AG04449 (cell line): ENCODE data around the gene SEC62.
A peak's percentile ranks its signal among the peaks of the same experiment; 100 is the strongest.

Experiments used
- CTCF ChIA-PET: fragments of 350-600 bp; formaldehyde crosslinking; extraction: SDS; loops from one replicate; lab custom pipeline; 2021; ENCODE audit warnings: antibody characterized with exemption; lab: Yijun Ruan, JAX
- POLR2A ChIA-PET: fragments of 400-600, 350-600 bp; formaldehyde crosslinking; extraction: SDS; loops from one replicate; lab custom pipeline; 2020; ENCODE audit warnings: antibody characterized with exemption, inconsistent platforms; lab: Yijun Ruan, JAX
- DNase-seq: peaks from one replicate; pipeline ENCODE4 v3.0.0-alpha.2; 2010; ENCODE audit warnings: low read depth, low spot score
- H3K4me3 ChIP-seq: 2 replicates; pipeline ENCODE4 v1.5.1; 2011; ENCODE audit warnings: low read depth, mild to moderate bottlenecking, control low read depth, low read length
- CTCF ChIP-seq: IDR thresholded peaks from one replicate; pipeline ENCODE4 v1.5.1; 2011; ENCODE audit warnings: mild to moderate bottlenecking, moderate library complexity, low read length, control low read depth, inconsistent platforms; ENCODE audit not compliant: insufficient read depth; ENCODE audit errors: missing control alignments

Gene SEC62

GRCh38 chr3:170037463-170038433, 71.1 kb downstream of the SEC62 start, which contains the start of gene GPR160:
TSS of gene GPR160 (plus strand) at chr3:170037995. CDS start at chr3:170083973, 45,978 bp downstream.
- CTCF ChIA-PET = interaction anchor here (1.0 kb wide), 1 partner anchor 16 kb away, joined by 5 read pairs; no protein-coding TSS in a partner anchor
- POLR2A ChIA-PET = no interaction called here
- DNase-seq = no peak
- H3K4me3 ChIP-seq = peak within 1 kb of the TSS; percentile 46
- peak; percentile 68 for TF ChIP-seq CTCF

GRCh38 chr3:170038434-170039110, 72.0 kb downstream of the SEC62 start:
- peak overlapping the region; percentile 46 for H3K4me3 ChIP-seq
- no peak for TF ChIP-seq CTCF
- ChIA-PET CTCF (interaction anchor here (0.9 kb wide), 1 partner anchor 11 kb away, joined by 3 read pairs; no protein-coding TSS in a partner anchor), POLR2A (no interaction called here)
- DNase-seq = no peak

- H3K4me3 ChIP-seq = no peak overlapping the region
- TF ChIP-seq CTCF = no peak
- no peak for DNase-seq
- ChIA-PET CTCF (interaction anchor here (0.7 to 1.8 kb wide), 3 partner anchors 39 to 278 kb away, joined by 3 to 4 read pairs (median 4); no protein-coding TSS in a partner anchor), POLR2A (no interaction called here)
Measured at GRCh38 chr3:170040418-170040817, 73.8 kb downstream of the SEC62 start.

GRCh38 chr3:170043506-170043905, 76.9 kb downstream of the SEC62 start:
- ChIA-PET CTCF (no interaction called here), POLR2A (no interaction called here)
- H3K4me3 ChIP-seq = no peak overlapping the region
- TF ChIP-seq CTCF = no peak
- DNase-seq = no peak

GRCh38 chr3:170044271-170044670, 77.7 kb downstream of the SEC62 start:
- TF ChIP-seq CTCF = no peak
- H3K4me3 ChIP-seq = no peak overlapping the region
- ChIA-PET POLR2A (no interaction called here), CTCF (interaction anchor here (1.1 kb wide), 1 partner anchor 10 kb away, joined by 4 read pairs; no protein-coding TSS in a partner anchor)
- no peak for DNase-seq

- ChIA-PET POLR2A (no interaction called here), CTCF (interaction anchor here (1.1 kb wide), 1 partner anchor 9 kb away, joined by 4 read pairs; no protein-coding TSS in a partner anchor)
- H3K4me3 ChIP-seq = no peak overlapping the region
Measured at GRCh38 chr3:170044795-170045244, 78.2 kb downstream of the SEC62 start.

More at GRCh38 chr3:170044795-170045244, 78.2 kb downstream of the SEC62 start:
- DNase-seq = no peak
- no peak for TF ChIP-seq CTCF
